ENCODE results near the gene RPS5. TPM values are rescaled to one million over a fixed set of nuclear protein-coding genes. Genes with fewer than 3 reads are reported as not detected.

RPS5 gene
- polyA plus RNA-seq, 2 of the 4 experiments (the other 2 are of a cell fraction) = 2,123 to 2,475 TPM

- TF ChIP-seq USF2 (IDR thresholded peaks at IDR 0.05) = 0 out of 2 replicates have a peak, but pooled peaks have one; percentile 4
- TF ChIP-seq FOXS1 (CRISPR knock-in tag; IDR thresholded peaks at IDR 0.05) = no peak
- peak; percentile 66; the same call in 1 of the 2 replicates for TF ChIP-seq MAX (IDR thresholded peaks at IDR 0.05)
- TF ChIP-seq PBX3 (IDR thresholded peaks at IDR 0.05) = no peak
- TF ChIP-seq NFE2L2 (conservative IDR thresholded peaks at IDR 0.05; ENCODE audit: low read length) = no peak
- TF ChIP-seq CBX8 (IDR thresholded peaks at IDR 0.05) = no peak
- no peak for TF ChIP-seq NPAS2 (CRISPR knock-in tag; IDR thresholded peaks at IDR 0.05; ENCODE audit: borderline replicate concordance)
- no peak for TF ChIP-seq SMC3 (IDR thresholded peaks at IDR 0.05)
- no peak for TF ChIP-seq HEYL (CRISPR knock-in tag; IDR thresholded peaks at IDR 0.05)
- TF ChIP-seq ZNF302 (CRISPR knock-in tag; IDR thresholded peaks at IDR 0.05) = no peak
- no peak for TF ChIP-seq SREBF2 (IDR thresholded peaks at IDR 0.05)
- TF ChIP-seq CTCF (IDR thresholded peaks at IDR 0.05) = no peak
- no peak for TF ChIP-seq CHD4 (IDR thresholded peaks at IDR 0.05; ENCODE audit: borderline replicate concordance)
- TF ChIP-seq E2F6 (IDR thresholded peaks at IDR 0.05; ENCODE audit: borderline replicate concordance, low read depth) = peak; percentile 25; the same call in 1 of the 2 replicates
- TF ChIP-seq GATA3 (IDR thresholded peaks at IDR 0.05; ENCODE audit: borderline replicate concordance) = no peak
- no peak for TF ChIP-seq BHLHE40 (IDR thresholded peaks at IDR 0.05; ENCODE audit: low read depth, low read length)
- no peak for TF ChIP-seq JUNB (IDR thresholded peaks at IDR 0.05)
- no peak for TF ChIP-seq CEBPB (IDR thresholded peaks at IDR 0.05)
- TF ChIP-seq HOXA7 (CRISPR knock-in tag; IDR thresholded peaks at IDR 0.05) = peak; percentile 8; the same call in 1 of the 2 replicates
- no peak for TF ChIP-seq FOSB (CRISPR knock-in tag; IDR thresholded peaks at IDR 0.05)
- peak; percentile 87 for TF ChIP-seq TP53 (CRISPR knock-in tag; IDR thresholded peaks at IDR 0.05)
- TF ChIP-seq HOXB13 (CRISPR knock-in tag; IDR thresholded peaks at IDR 0.05; ENCODE audit: low read depth) = no peak; the same call in 1 of the 2 replicates
- no peak for TF ChIP-seq ZFP36 (IDR thresholded peaks at IDR 0.05; ENCODE audit: borderline replicate concordance, partially characterized antibody)
- TF ChIP-seq MAZ (IDR thresholded peaks at IDR 0.05; ENCODE audit: borderline replicate concordance, low read depth, low read length) = no peak
- TF ChIP-seq NR3C1 (IDR thresholded peaks at IDR 0.05) = no peak
- TF ChIP-seq POLR2A (IDR thresholded peaks at IDR 0.05; ENCODE audit: low read length) = peak; percentile 50
Measured at GRCh38 chr19:58361900-58362271, 25.2 kb upstream of the RPS5 start (continued).

Measured in A549 (cell line).